Measurements from ENCODE around the gene ZRANB3.

Gene ZRANB3

GRCh38 chr2:135103843-135104242 lies 427.2 kb downstream of the ZRANB3 start:
- H3K27me3 ChIP-seq = no peaks in the 10 kb centered on the region
- no peak overlapping the region for H3K4me3 ChIP-seq (ENCODE audit: low read depth in 1 of 2, low read length in 1 of 2)
- H3K9me3 ChIP-seq = no peaks in the 10 kb centered on the region
- H3K36me3 ChIP-seq = peaks cover 16% of the 10 kb centered on the region
- TF ChIP-seq, protein P1, sequence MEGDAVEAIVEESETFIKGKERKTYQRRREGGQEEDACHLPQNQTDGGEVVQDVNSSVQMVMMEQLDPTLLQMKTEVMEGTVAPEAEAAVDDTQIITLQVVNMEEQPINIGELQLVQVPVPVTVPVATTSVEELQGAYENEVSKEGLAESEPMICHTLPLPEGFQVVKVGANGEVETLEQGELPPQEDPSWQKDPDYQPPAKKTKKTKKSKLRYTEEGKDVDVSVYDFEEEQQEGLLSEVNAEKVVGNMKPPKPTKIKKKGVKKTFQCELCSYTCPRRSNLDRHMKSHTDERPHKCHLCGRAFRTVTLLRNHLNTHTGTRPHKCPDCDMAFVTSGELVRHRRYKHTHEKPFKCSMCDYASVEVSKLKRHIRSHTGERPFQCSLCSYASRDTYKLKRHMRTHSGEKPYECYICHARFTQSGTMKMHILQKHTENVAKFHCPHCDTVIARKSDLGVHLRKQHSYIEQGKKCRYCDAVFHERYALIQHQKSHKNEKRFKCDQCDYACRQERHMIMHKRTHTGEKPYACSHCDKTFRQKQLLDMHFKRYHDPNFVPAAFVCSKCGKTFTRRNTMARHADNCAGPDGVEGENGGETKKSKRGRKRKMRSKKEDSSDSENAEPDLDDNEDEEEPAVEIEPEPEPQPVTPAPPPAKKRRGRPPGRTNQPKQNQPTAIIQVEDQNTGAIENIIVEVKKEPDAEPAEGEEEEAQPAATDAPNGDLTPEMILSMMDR (IDR thresholded peaks at IDR 0.05) = no peak
- no peak overlapping the region for H3K27ac ChIP-seq
- no peaks in the 10 kb centered on the region for H3K4me1 ChIP-seq (ENCODE audit: control insufficient read depth in 1 of 2, insufficient read depth in 1 of 2, low read depth in 1 of 2, low read length in 1 of 2)

- TF ChIP-seq, protein P1 (IDR thresholded peaks at IDR 0.05) = no peak
- H3K36me3 ChIP-seq = peaks cover 16% of the 10 kb centered on the region
- no peak overlapping the region for H3K4me3 ChIP-seq (ENCODE audit: low read depth in 1 of 2, low read length in 1 of 2)
- H3K27ac ChIP-seq = no peak overlapping the region
- H3K9me3 ChIP-seq = no peaks in the 10 kb centered on the region
- H3K4me1 ChIP-seq (ENCODE audit: control insufficient read depth in 1 of 2, insufficient read depth in 1 of 2, low read depth in 1 of 2, low read length in 1 of 2) = no peaks in the 10 kb centered on the region
- no peaks in the 10 kb centered on the region for H3K27me3 ChIP-seq
Measured at GRCh38 chr2:135099802-135100483, 431.1 kb downstream of the ZRANB3 start.

DNA sequence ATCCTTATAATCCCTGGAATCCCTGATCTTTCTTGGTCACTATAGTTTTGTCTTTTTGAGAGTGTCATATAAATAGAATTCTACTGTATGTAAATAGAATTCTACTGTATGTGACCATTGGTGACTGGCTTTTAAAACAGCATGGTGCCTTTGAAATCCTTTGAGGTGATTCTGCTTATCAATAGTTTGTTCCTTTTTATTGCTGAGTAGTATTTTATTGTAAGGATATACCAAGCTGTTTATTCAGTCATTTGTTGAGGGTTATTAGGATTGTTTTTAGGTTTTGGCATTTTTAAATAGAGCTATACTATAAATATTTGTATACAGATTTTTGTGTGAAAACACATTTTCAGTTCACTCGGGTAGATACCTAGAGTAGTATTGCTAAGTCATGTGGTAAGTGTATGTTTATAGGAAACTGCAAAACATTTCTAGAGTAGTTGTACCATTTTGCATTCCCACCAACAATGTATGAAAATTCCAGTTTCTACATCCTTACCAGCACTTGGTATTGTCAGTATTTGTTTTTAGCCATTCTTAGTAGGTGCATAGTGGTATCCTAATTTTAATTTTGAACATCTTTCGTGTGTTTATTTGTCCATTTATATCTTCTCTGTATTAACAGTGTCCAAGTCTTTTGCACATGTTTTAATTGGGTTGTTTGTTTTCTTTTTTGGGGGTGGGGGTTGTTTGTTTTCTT lies 433.3 kb downstream of the ZRANB3 start:
- no peaks in the 10 kb centered on the region for H3K4me1 ChIP-seq (ENCODE audit: control insufficient read depth in 1 of 2, insufficient read depth in 1 of 2, low read depth in 1 of 2, low read length in 1 of 2)
- H3K27ac ChIP-seq = no peak overlapping the region
- no peaks in the 10 kb centered on the region for H3K9me3 ChIP-seq
- no peaks in the 10 kb centered on the region for H3K27me3 ChIP-seq
- TF ChIP-seq, protein P1 (IDR thresholded peaks at IDR 0.05) = no peak
- no peak overlapping the region for H3K4me3 ChIP-seq (ENCODE audit: low read depth in 1 of 2, low read length in 1 of 2)
- peaks cover 34% of the 10 kb centered on the region for H3K36me3 ChIP-seq

DNA sequence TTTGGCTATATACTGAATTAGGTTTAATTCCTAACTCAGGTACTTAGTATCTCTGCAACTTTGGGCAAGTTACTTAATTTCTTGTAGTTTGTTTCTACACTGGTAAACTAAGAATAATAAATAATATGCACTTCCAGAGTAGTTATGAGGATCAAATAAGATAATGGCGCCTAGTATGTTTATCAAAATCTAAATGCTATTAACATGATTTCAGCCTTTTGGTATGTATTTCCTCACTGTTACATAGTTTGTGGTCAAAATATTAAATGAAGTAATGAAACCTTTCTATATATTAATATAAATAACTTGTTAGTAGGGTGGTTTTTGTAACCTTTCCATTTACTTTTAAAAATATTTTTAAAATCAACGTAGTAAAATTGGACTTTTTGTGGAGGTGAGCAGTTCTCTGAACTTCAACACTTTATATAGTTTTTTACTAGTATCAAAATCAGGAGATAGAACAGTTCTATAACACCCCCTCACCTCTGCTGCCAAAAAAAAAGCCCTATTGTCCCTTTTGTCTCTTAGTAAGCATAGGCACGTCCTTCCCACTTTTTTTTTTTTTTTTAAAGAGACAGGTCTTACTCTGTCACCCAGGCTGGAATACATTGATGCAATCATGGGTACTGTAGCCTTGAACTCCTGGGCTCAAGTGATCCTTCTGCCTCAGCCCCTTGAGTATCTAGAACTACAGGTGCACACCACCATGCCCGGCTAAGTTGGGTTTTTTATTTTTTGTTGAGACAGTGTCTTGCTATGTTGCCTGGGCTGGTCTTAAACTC lies 434.2 kb downstream of the ZRANB3 start:
- Histone ChIP-seq H3K4me3 (ENCODE audit: low read depth in 1 of 2, low read length in 1 of 2) (no peak overlapping the region), H3K27ac (no peak overlapping the region), H3K4me1 (ENCODE audit: control insufficient read depth in 1 of 2, insufficient read depth in 1 of 2, low read depth in 1 of 2, low read length in 1 of 2) (no peaks in the 10 kb centered on the region), H3K9me3 (no peaks in the 10 kb centered on the region), H3K27me3 (no peaks in the 10 kb centered on the region), H3K36me3 (peaks cover 39% of the 10 kb centered on the region)
- TF ChIP-seq, protein P1 (IDR thresholded peaks at IDR 0.05) = no peak

DNA sequence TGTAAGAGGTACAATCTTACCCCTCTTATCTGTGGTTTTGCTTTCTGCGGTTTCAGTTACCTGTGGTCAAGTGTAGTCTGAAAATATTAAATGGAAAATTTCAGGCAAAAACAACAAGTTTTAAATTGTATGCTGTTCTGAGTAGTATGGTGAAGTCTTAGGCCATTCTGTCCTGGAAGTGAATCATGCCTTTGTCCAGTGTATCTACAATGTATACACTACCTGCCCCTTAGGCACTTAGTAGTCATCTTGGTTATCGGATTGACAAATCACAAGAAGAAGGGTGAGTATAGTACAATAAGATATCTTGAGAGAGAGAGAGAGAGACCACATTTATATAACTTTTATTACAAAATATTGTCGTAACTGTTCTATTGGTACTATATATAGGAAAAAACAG lies 435.4 kb downstream of the ZRANB3 start:
- H3K27ac ChIP-seq = no peak overlapping the region
- H3K4me1 ChIP-seq (ENCODE audit: control insufficient read depth in 1 of 2, insufficient read depth in 1 of 2, low read depth in 1 of 2, low read length in 1 of 2) = no peaks in the 10 kb centered on the region
- H3K27me3 ChIP-seq = no peaks in the 10 kb centered on the region
- H3K4me3 ChIP-seq (ENCODE audit: low read depth in 1 of 2, low read length in 1 of 2) = no peak overlapping the region
- H3K36me3 ChIP-seq = peaks cover 39% of the 10 kb centered on the region
- TF ChIP-seq, protein P1 (IDR thresholded peaks at IDR 0.05) = no peak
- no peaks in the 10 kb centered on the region for H3K9me3 ChIP-seq
